SK-N-SH treated with all-trans-retinoic acid at 6 μM for 48 hours (cell line): Measurements from ENCODE around the gene ITGB2.

Experiments used
- ATAC-seq: fragments of 200-7000 bp; cut with Tn5 transposase; 3 replicates; pipeline ENCODE4 v1.9.1; 2020; ENCODE audit warnings: mild to moderate bottlenecking, moderate library complexity
- ARNTL ChIP-seq: fragments of 450-650 bp; formaldehyde crosslinking; IDR thresholded peaks from 2 replicates; pipeline ENCODE4 v1.5.0; 2020; ENCODE audit warnings: low read depth, mild to moderate bottlenecking, moderate library complexity, borderline replicate concordance
- BACH2 ChIP-seq: fragments of 250-450 bp; sonication (Bioruptor Pico); IDR thresholded peaks from 2 replicates; pipeline ENCODE4 v1.9.0; 2021; ENCODE audit warnings: mild to moderate bottlenecking, borderline replicate concordance
- CSDC2 ChIP-seq: fragments of 250-450 bp; sonication (Bioruptor Pico); IDR thresholded peaks from 2 replicates; pipeline ENCODE4 v1.5.0; 2020; ENCODE audit warnings: mild to moderate bottlenecking, moderate library complexity
- ESRRG ChIP-seq: fragments of 250-450 bp; sonication (Bioruptor Pico); IDR thresholded peaks from 2 replicates; pipeline ENCODE4 v1.6.1; 2021; ENCODE audit warnings: mild to moderate bottlenecking
- GLIS3 ChIP-seq: fragments of 250-450 bp; sonication (Bioruptor Pico); IDR thresholded peaks from 2 replicates; pipeline ENCODE4 v1.5.0; 2020; ENCODE audit warnings: mild to moderate bottlenecking, moderate library complexity
- OSR1 ChIP-seq: fragments of 250-450 bp; sonication (Bioruptor Pico); IDR thresholded peaks from 2 replicates; pipeline ENCODE4 v1.8.0; 2022; ENCODE audit warnings: moderate library complexity, mild to moderate bottlenecking, inconsistent platforms
- PPARA ChIP-seq: fragments of 250-450 bp; sonication (Bioruptor Pico); IDR thresholded peaks from 2 replicates; pipeline ENCODE4 v1.5.0; 2020; ENCODE audit warnings: mild to moderate bottlenecking, borderline replicate concordance
- RARB ChIP-seq: fragments of 250-450 bp; sonication (Bioruptor Pico); IDR thresholded peaks from 2 replicates; pipeline ENCODE4 v1.8.0; 2021; ENCODE audit warnings: mild to moderate bottlenecking, moderate library complexity
- SNAI2 ChIP-seq: fragments of 250-450 bp; sonication (Bioruptor Pico); IDR thresholded peaks from 2 replicates; pipeline ENCODE4 v1.5.0; 2020; ENCODE audit warnings: mild to moderate bottlenecking, moderate library complexity
- TCF4 ChIP-seq: fragments of 250-450 bp; sonication (Bioruptor Pico); IDR thresholded peaks from 2 replicates; pipeline ENCODE4 v1.8.0; 2021; ENCODE audit warnings: mild to moderate bottlenecking, moderate library complexity, borderline replicate concordance
- TOX ChIP-seq: fragments of 250-450 bp; sonication (Bioruptor Pico); IDR thresholded peaks from 2 replicates; pipeline ENCODE4 v1.8.0; 2021; ENCODE audit warnings: mild to moderate bottlenecking, moderate library complexity, borderline replicate concordance
- ZC3H10 ChIP-seq: fragments of 250-450 bp; sonication (Bioruptor Pico); IDR thresholded peaks from 2 replicates; pipeline ENCODE4 v1.5.1; 2021; ENCODE audit warnings: mild to moderate bottlenecking, moderate library complexity
- ZFP3 ChIP-seq: fragments of 250-450 bp; sonication (Bioruptor Pico); IDR thresholded peaks from 2 replicates; pipeline ENCODE4 v1.5.0; 2020; ENCODE audit warnings: mild to moderate bottlenecking, moderate library complexity
- ZFP30 ChIP-seq: fragments of 450-650 bp; formaldehyde crosslinking; IDR thresholded peaks from 2 replicates; pipeline ENCODE4 v1.5.0; 2022; ENCODE audit warnings: mild to moderate bottlenecking, moderate library complexity
- ZNF565 ChIP-seq: fragments of 450-650 bp; formaldehyde crosslinking; conservative IDR thresholded peaks from 2 replicates; pipeline ENCODE4 v1.5.0; 2020; ENCODE audit warnings: low read depth, mild to moderate bottlenecking, moderate library complexity
- ZNF70 ChIP-seq: fragments of 450-650 bp; formaldehyde crosslinking; IDR thresholded peaks from 2 replicates; pipeline ENCODE4 v1.5.0; 2020; ENCODE audit warnings: mild to moderate bottlenecking, moderate library complexity
- TF ChIP-seq, protein P1 (sequence below): fragments of 250-450 bp; sonication (Bioruptor Pico); IDR thresholded peaks from 2 replicates; pipeline ENCODE4 v1.5.0; 2020; ENCODE audit warnings: mild to moderate bottlenecking, moderate library complexity
- TF ChIP-seq, protein P2 (sequence below): fragments of 250-450 bp; sonication (Bioruptor Pico); IDR thresholded peaks from 2 replicates; pipeline ENCODE4 v1.8.0; 2021; ENCODE audit warnings: low read depth, mild to moderate bottlenecking, moderate library complexity, borderline replicate concordance
- TF ChIP-seq, protein P3 (sequence below): fragments of 250-450 bp; sonication (Bioruptor Pico); IDR thresholded peaks from 2 replicates; pipeline ENCODE4 v1.5.1; 2020; ENCODE audit warnings: low read depth, mild to moderate bottlenecking, moderate library complexity
- TF ChIP-seq, protein P4 (sequence below): fragments of 250-450 bp; sonication (Bioruptor Pico); IDR thresholded peaks from 2 replicates; pipeline ENCODE4 v1.5.1; 2021; ENCODE audit warnings: mild to moderate bottlenecking, moderate library complexity

Gene ITGB2

DNA sequence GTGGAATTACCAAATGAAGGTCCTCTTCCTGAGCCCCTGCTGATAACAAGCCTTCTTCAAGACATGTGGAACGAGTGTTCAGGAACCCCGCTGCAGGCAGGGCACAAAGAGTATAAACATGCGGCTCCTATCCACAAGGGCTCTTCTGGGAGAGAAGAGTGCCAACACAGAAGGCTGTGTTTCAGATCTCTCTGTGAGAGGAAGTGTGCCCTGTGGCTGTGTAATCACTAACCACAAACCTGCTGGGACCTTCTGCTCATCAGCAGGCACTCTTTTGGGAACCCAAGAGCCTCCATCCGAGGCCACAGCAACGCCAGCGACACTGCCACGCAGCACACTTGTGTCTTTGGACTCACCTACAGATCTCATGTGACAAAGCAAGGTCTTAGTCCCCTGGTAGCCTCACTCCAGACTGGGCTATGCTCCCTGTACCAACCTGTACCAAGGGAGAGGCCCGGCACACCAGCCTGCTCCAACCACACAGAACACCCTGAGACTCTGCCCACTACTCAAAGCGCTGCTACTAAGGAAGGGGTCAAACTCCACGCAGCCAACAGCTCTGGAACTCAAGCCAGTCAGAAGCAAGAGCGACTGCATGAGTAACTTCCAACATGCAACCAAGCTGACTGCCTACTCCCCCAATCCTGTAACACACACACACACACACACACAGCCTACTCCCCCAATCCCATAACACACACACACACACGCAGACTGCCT is 55.0 kb downstream of the ITGB2 start:
- TF ChIP-seq ZNF565 (CRISPR knock-in tag), result no peak
- TF ChIP-seq ZFP3, result no peak
- TF ChIP-seq, protein P1, sequence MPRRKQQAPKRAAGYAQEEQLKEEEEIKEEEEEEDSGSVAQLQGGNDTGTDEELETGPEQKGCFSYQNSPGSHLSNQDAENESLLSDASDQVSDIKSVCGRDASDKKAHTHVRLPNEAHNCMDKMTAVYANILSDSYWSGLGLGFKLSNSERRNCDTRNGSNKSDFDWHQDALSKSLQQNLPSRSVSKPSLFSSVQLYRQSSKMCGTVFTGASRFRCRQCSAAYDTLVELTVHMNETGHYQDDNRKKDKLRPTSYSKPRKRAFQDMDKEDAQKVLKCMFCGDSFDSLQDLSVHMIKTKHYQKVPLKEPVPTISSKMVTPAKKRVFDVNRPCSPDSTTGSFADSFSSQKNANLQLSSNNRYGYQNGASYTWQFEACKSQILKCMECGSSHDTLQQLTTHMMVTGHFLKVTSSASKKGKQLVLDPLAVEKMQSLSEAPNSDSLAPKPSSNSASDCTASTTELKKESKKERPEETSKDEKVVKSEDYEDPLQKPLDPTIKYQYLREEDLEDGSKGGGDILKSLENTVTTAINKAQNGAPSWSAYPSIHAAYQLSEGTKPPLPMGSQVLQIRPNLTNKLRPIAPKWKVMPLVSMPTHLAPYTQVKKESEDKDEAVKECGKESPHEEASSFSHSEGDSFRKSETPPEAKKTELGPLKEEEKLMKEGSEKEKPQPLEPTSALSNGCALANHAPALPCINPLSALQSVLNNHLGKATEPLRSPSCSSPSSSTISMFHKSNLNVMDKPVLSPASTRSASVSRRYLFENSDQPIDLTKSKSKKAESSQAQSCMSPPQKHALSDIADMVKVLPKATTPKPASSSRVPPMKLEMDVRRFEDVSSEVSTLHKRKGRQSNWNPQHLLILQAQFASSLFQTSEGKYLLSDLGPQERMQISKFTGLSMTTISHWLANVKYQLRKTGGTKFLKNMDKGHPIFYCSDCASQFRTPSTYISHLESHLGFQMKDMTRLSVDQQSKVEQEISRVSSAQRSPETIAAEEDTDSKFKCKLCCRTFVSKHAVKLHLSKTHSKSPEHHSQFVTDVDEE (CRISPR knock-in tag), result no peak
- no peak for TF ChIP-seq CSDC2 (CRISPR knock-in tag)
- no peak for TF ChIP-seq BACH2 (CRISPR knock-in tag)
- TF ChIP-seq, protein P2, sequence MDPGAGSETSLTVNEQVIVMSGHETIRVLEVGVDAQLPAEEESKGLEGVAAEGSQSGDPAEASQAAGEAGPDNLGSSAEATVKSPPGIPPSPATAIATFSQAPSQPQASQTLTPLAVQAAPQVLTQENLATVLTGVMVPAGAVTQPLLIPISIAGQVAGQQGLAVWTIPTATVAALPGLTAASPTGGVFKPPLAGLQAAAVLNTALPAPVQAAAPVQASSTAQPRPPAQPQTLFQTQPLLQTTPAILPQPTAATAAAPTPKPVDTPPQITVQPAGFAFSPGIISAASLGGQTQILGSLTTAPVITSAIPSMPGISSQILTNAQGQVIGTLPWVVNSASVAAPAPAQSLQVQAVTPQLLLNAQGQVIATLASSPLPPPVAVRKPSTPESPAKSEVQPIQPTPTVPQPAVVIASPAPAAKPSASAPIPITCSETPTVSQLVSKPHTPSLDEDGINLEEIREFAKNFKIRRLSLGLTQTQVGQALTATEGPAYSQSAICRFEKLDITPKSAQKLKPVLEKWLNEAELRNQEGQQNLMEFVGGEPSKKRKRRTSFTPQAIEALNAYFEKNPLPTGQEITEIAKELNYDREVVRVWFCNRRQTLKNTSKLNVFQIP, result no peak
- TF ChIP-seq PPARA (CRISPR knock-in tag), result no peak
- ATAC-seq, result no peak

DNA sequence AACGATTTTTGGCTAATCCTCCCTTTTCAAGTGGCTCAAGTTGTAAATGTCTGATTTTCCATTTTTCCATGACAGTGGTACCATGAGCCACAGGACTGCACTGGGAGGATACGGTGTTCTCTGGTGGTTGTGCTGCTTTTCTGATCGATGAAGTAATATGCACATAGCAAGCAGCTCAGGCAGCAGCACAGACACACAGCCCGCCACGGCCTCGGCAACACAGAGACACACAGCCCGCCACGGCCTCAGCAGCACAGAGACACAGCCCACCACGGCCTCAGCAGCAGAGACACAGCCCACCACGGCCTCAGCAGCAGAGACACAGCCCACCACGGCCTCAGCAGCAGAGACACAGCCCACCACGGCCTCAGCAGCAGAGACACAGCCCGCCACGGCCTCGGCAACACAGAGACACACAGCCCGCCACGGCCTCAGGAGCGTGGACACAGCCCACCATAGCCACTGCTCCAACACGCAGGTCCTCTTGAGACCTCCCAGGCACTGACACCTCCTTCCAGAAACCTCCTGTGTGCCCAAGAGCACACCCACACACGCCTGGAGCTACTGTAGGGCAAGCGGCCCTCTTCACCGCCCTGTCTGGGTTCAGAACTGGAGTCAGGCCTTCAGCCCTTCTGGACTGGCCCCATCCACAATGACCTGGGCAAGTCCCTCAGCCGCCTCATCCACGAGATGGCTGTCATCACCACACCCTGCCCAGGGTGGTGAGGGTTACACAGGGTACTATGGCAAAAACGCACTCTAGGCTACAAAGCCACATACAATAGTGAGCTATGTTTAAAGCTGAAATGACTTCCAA is 57.6 kb downstream of the ITGB2 start:
- no peak for ATAC-seq
- no peak for TF ChIP-seq RARB
- no peak for TF ChIP-seq ZNF565 (CRISPR knock-in tag)
- no peak for TF ChIP-seq ARNTL (CRISPR knock-in tag)
- TF ChIP-seq BACH2 (CRISPR knock-in tag), result no peak
- TF ChIP-seq OSR1 (CRISPR knock-in tag), result no peak
- TF ChIP-seq, protein P1 (CRISPR knock-in tag), result no peak
- no peak for TF ChIP-seq ZFP30 (CRISPR knock-in tag)
- TF ChIP-seq SNAI2 (CRISPR knock-in tag), result no peak
- TF ChIP-seq ESRRG, result no peak
- TF ChIP-seq, protein P3, sequence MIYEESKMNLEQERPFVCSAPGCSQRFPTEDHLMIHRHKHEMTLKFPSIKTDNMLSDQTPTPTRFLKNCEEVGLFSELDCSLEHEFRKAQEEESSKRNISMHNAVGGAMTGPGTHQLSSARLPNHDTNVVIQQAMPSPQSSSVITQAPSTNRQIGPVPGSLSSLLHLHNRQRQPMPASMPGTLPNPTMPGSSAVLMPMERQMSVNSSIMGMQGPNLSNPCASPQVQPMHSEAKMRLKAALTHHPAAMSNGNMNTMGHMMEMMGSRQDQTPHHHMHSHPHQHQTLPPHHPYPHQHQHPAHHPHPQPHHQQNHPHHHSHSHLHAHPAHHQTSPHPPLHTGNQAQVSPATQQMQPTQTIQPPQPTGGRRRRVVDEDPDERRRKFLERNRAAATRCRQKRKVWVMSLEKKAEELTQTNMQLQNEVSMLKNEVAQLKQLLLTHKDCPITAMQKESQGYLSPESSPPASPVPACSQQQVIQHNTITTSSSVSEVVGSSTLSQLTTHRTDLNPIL (CRISPR knock-in tag), result no peak
- TF ChIP-seq TOX, result no peak
- no peak for TF ChIP-seq TCF4 (CRISPR knock-in tag)
- TF ChIP-seq PPARA (CRISPR knock-in tag), result no peak
- TF ChIP-seq ZFP3, result no peak
- TF ChIP-seq, protein P2, result no peak
- TF ChIP-seq ZC3H10 (CRISPR knock-in tag), result no peak
- no peak for TF ChIP-seq GLIS3 (CRISPR knock-in tag)
- TF ChIP-seq, protein P4, sequence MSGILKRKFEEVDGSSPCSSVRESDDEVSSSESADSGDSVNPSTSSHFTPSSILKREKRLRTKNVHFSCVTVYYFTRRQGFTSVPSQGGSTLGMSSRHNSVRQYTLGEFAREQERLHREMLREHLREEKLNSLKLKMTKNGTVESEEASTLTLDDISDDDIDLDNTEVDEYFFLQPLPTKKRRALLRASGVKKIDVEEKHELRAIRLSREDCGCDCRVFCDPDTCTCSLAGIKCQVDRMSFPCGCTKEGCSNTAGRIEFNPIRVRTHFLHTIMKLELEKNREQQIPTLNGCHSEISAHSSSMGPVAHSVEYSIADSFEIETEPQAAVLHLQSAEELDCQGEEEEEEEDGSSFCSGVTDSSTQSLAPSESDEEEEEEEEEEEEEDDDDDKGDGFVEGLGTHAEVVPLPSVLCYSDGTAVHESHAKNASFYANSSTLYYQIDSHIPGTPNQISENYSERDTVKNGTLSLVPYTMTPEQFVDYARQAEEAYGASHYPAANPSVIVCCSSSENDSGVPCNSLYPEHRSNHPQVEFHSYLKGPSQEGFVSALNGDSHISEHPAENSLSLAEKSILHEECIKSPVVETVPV, result no peak
- no peak for TF ChIP-seq ZNF70 (CRISPR knock-in tag)
